Stimulated activated naive CD8-positive, alpha-beta T cell treated with anti-CD3 and anti-CD28 coated beads, Interleukin-15, Interleukin-2, amounts not matched to agents 100 U/mL and 50 U/mL, for 24 hours (primary cell): Measurements from ENCODE around the gene FBXO7.

Source experiments
- ATAC-seq: fragments of 150-1000 bp; cut with Tn5 transposase; one replicate; pipeline ENCODE4 v1.10.0; 2021
- DNase-seq: peaks from one replicate; pipeline ENCODE4 v3.0.0; 2021

The FBXO7 gene

DNA sequence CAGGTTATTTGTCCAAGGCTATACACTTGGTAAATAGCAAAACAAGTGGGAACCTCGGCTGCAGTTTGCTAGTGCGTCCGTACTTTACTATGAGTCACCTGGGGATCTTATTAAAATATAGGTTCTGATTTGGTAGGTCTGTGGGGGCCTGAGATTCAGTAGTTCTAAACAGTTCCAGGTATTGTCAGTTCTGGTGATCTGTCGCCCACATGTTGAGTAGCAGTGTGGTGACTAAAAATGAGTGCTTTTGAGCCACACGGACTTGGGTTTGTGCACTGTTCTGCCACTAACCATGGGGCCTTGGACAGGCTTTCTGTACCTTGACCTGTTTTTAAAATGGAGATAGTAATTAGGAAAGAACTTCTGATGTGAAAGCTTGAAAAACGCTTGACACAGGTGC is 15.7 kb downstream of the FBXO7 start:
- DNase-seq = no peak
- ATAC-seq = no peak

GRCh38 chr22:32492111-32492510 is 17.5 kb downstream of the FBXO7 start:
- ATAC-seq (no peak), DNase-seq (no peak)

DNA sequence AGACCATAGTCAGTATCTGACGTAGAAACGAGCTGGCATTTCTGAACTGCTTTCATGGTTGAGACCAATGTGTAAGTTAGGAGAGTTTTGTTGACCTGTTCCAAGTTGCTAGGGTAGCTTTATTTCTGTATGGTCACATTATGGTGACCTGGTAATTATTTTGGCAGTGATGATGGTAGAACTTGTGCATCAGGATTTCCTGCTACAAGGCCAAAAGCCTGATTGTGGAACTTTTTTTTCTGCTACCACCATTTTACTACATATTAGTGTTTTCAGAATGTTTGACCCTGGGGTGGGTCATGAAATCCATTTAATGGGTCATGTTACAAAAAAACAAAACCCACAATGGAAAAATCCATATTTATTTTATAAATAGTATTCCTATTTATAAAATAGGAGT is 18.9 kb downstream of the FBXO7 start:
- ATAC-seq (no peak), DNase-seq (no peak)

DNA sequence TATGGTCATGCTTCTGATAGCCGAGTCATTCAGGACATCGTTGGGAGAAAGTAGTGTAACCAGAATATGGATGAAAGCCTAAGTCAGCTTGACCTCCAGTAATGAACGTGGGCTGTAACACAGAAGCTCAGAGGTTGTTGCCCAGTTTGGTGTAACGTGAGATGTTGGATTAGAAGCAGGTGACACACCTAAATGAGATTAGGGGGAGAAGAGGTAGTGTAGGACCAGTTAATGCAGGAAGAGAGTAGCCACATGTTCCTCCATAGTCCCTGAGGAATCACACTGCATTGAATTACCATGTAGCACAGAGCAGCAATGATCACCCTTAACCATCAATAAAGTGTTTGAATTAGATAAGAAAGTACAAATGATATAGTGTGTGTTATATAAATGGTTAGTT is 20.4 kb downstream of the FBXO7 start:
- no peak for ATAC-seq
- DNase-seq = no peak

GRCh38 chr22:32499666-32500065 is 25.1 kb downstream of the FBXO7 start:
- no peak for DNase-seq

DNA sequence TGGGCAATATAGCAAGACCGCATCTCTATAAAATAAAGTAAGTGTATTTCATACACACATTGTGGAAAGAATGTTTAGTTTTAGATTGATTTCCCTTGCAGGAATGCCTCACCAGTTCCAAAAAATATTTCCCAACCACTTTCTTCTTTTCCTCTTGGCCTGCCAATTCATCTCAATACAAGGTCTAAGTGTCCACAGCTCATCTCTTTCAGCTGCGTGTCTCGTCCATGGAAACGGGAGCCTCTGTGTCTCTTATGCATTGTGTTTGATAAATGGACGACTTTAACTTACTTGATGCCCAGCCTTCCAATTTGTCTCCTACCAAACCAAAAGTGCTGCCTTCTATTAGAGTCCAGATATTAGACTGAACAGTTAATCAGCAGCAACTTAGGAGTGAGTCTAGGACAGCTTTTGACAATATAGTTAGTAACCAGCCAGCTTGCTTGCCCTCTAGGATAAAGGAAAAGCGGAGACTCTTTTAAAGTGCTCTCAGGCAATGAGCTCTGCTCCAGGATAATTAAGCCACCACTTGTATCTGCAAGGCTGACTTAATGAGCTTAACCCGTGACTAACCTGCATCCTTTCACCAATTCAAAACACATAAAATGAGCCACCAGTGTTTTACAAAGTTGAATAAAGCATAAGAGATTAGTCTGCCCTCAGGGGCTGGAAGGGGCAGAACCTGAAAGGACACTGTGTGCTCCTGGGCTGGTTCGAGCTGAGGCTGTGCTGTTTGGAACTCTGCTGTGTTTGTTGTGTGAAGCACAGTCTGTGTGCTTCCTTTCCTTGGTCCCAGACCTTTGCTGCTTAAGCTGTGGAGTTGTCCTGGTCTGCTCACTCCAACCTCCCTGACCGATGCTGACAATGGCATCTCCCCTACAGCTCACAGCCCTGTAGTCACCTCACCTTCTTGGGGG is 27.5 kb downstream of the FBXO7 start:
- DNase-seq (no peak), ATAC-seq (no peak)

More at GRCh38 chr22:32499666-32500065, 25.1 kb downstream of the FBXO7 start:
- no peak for ATAC-seq

DNA sequence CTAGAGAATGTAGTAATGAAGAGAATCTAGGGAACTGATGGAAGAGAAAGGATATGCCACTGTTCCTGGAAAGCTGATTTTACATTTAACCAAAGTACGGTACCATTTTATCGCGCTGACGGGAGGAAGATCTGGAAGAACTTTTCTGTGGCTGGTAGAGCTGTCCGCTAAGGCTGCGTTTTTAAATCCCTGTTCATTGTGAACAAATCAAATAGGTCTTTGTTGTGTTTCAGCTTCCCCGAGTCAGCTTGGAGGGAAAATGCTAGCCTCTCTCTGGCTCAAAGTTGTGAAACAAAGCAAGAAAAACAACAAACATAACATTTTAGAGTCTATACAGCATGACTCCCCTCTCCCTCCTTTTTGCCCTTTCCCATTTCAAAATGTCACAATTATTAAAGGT is 34.4 kb downstream of the FBXO7 start:
- ATAC-seq = no peak
- no peak for DNase-seq

GRCh38 chr22:32511274-32511673 is 36.7 kb downstream of the FBXO7 start:
- DNase-seq (no peak), ATAC-seq (no peak)

- no peak for DNase-seq
- ATAC-seq = no peak
Measured at GRCh38 chr22:32511776-32512175, 37.2 kb downstream of the FBXO7 start.

GRCh38 chr22:32512267-32512982 is 37.8 kb downstream of the FBXO7 start:
- ATAC-seq (no peak), DNase-seq (no peak)

GRCh38 chr22:32515084-32515483 is 40.5 kb downstream of the FBXO7 start:
- no peak for ATAC-seq
- no peak for DNase-seq

- no peak for DNase-seq
- no peak for ATAC-seq
Measured at GRCh38 chr22:32517488-32517887, 42.9 kb downstream of the FBXO7 start.

GRCh38 chr22:32517921-32518320 is 43.3 kb downstream of the FBXO7 start:
- no peak for ATAC-seq

GRCh38 chr22:32518381-32518780 is 43.8 kb downstream of the FBXO7 start:
- ATAC-seq = no peak

More at GRCh38 chr22:32517921-32518320, 43.3 kb downstream of the FBXO7 start:
- no peak for DNase-seq

GRCh38 chr22:32518848-32519247 is 44.2 kb downstream of the FBXO7 start:
- no peak for DNase-seq
- no peak for ATAC-seq

More at GRCh38 chr22:32518381-32518780, 43.8 kb downstream of the FBXO7 start:
- DNase-seq = no peak

DNA sequence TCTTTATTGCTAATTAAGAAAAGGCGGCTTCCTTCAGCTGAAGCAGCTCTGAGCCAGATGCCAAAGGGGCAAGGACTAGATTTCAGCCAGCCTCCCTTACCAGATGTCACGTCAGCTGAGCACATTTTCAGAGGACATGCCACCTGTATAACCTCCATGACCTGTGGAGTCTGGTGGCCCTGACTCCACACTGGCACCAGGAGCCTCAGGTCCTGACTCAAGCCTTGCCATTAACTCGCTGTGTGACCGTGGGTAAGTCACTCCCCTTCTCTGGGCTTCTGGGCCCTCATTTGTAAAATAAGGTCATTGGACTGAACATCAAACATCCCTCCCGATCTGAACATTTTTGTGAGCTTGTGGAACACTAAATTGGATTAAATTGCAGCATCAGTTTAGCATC is 46.0 kb downstream of the FBXO7 start:
- no peak for DNase-seq
- ATAC-seq = no peak

DNA sequence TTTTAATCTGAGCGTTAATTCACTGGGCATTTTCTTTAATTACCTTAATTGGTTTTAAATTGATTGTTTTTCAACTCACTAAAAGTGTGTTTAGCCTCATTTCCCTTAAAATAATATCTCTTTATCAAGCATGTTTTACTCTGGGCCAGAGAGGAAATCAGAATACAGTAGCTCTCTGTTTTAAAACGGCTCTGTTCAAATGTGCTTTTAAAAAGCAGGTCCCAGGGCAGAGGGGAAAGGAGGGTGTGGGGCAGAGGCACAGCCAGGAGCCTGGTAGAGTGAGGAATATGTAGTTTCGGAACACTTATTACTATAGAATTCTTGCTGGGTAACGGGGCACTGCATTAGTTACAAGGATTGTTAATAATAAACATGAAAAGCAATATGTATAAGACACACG is 47.6 kb downstream of the FBXO7 start:
- DNase-seq (no peak), ATAC-seq (no peak)

GRCh38 chr22:32527756-32528155 is 53.1 kb downstream of the FBXO7 start:
- ATAC-seq = no peak
- no peak for DNase-seq

DNA sequence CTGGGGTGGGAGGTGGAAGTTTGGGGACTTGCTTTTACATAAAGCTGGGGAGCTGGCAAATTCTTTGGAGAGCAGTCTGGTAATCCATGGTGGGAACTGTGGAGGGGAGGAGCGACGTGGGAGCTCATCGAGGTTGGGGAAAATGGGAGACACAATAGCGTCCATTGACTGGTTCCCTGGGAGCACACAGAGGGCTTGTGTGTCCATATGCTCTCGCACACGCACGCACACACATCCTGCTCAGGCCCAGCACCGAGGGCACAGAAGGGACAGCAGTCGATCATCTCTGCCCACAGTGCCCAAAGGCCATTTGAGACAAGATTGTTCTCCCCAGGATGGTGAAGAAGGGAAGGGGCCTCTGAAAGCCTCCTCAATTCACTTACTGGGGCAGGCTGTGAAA is 53.7 kb downstream of the FBXO7 start:
- DNase-seq (no peak), ATAC-seq (no peak)

DNA sequence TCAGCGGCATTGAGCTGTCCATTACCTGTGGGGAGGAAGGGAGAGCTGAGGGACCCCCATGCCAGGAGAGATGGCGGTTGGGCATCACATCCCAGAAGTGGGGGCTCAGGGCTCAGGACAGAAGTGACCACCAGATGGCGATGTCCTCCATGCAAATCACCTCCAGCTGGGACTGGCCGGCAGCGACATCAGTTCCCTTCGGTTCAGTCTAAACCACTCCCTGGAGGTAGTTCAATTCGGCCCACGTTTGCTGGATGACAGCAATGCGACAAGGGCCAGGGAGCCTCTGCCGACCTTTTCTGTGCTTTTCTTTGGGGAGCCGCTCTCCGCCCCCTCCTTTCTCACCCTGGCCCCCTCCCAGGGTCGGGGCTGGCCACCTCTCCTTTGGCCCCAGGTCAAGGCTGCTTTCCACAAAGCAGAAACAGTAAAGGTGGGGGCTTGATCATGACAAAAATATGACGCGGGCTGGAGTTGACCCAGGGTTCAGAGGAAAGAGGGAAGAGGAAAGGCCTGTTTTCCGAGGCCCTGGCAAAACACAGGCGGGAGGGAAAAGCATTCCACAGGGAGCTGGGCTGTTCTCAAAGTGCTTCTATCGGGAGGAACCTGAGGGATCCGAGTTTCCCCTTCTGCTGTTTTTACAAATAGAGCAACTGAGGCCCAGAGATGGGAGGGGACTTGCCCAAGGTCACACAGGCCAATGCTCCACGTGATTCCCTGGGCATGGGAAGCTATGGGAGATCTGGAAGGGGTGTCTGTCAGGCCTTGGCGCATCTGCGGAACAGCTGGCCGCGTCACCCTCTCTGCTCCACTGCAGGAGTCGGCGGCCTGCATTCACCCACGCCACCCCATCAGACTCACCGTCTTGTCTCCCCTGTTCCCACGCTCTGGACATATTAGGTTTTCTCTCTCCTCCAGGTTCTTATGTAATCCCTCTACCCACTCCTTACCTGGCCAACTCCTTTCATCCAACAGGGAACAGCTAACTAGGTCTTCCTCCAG is 54.7 kb downstream of the FBXO7 start:
- DNase-seq (peak; percentile 76), ATAC-seq (peak; percentile 72)

GRCh38 chr22:32531228-32531627 is 56.6 kb downstream of the FBXO7 start:
- no peak for DNase-seq
- no peak for ATAC-seq
